B cell (primary cell): Measurements from ENCODE around the gene SH3RF3. TPM values are rescaled to one million over a fixed set of nuclear protein-coding genes. Genes with fewer than 3 reads are reported as not detected.

Source experiments
- ATAC-seq: fragments of 200-7000 bp; cut with Tn5 transposase; one replicate; pipeline ENCODE4 v1.10.0; 2021; ENCODE audit warnings: low read depth, mild to moderate bottlenecking, moderate number of reproducible peaks, moderate library complexity
- CTCF ChIA-PET: fragments of 350-600 bp; sonication (Branson Sonifier 250); formaldehyde crosslinking; loops from one replicate; lab custom pipeline; 2021; ENCODE audit warnings: antibody characterized with exemption, inconsistent platforms; lab: Charles Lee
- POLR2A ChIA-PET: fragments of 350-600 bp; sonication (Branson Sonifier 250); formaldehyde crosslinking; loops from one replicate; lab custom pipeline; 2021; ENCODE audit warnings: antibody characterized with exemption; lab: Charles Lee
- DNase-seq: peaks from one replicate; pipeline ENCODE4 v3.0.0; 2013
- H2AFZ ChIP-seq: 2 replicates; pipeline ENCODE4 v1.6.1; 2012; ENCODE audit warnings: mild to moderate bottlenecking, low read depth, low read length; ENCODE audit not compliant: insufficient read depth, poor library complexity, severe bottlenecking
- H3K27ac ChIP-seq, 2 donors: 1 replicate in 1 of 2; 2 replicates in 1 of 2; pipeline ENCODE4 v1.5.1; 2012 to 2013; ENCODE audit warnings: low read length in 2 of 2, mild to moderate bottlenecking in 2 of 2, moderate library complexity in 1 of 2
- H3K27me3 ChIP-seq, 4 experiments: fragments of 200-600 bp in 1 of 4; sonication (generic) in 1 of 4; replicated peaks in 1 of 4; 1 replicate in 2 of 4; 2 replicates in 2 of 4; pipeline versions ENCODE4 v1.6.1 to v1.7.0; 2013 to 2016; ENCODE audit warnings: low read length in 3 of 4, mild to moderate bottlenecking in 2 of 4, mixed read lengths in 1 of 4, moderate library complexity in 1 of 4; ENCODE audit not compliant: insufficient read depth in 4 of 4, control insufficient read depth in 3 of 4; ENCODE audit errors: control extremely low read depth in 1 of 4
- H3K36me3 ChIP-seq, 2 experiments: replicated peaks in 1 of 2; 1 replicate in 1 of 2; 2 replicates in 1 of 2; pipeline versions ENCODE4 v1.6.1 to v1.7.1; 2013; ENCODE audit warnings: low read length in 1 of 2; ENCODE audit not compliant: insufficient read depth in 2 of 2, control insufficient read depth in 1 of 2; ENCODE audit errors: control extremely low read depth in 1 of 2, extremely low read depth in 1 of 2
- H3K4me1 ChIP-seq, 2 donors: fragments of 200-600 bp in 1 of 2; sonication (generic) in 1 of 2; 1 replicate in 1 of 2; 2 replicates in 1 of 2; pipeline versions ENCODE4 v1.5.1 to v1.6.1; 2013 to 2017; ENCODE audit warnings: low read length in 2 of 2; ENCODE audit not compliant: control insufficient read depth in 2 of 2, insufficient read depth in 2 of 2
- H3K4me2 ChIP-seq: replicated peaks from 2 replicates; pipeline ENCODE3; 2012; ENCODE audit warnings: mild to moderate bottlenecking, low read depth, low read length; ENCODE audit not compliant: poor library complexity, severe bottlenecking
- H3K4me3 ChIP-seq, 5 experiments: fragments of 200-600 bp in 1 of 5; sonication (generic) in 1 of 5; 1 replicate in 3 of 5; 2 replicates in 2 of 5; pipeline versions ENCODE4 v1.5.1 to v1.7.0; 2011 to 2016; ENCODE audit warnings: low read length in 4 of 5, mild to moderate bottlenecking in 4 of 5, low read depth in 2 of 5, control low read depth in 1 of 5, moderate library complexity in 1 of 5; ENCODE audit not compliant: insufficient read depth in 1 of 5; ENCODE audit errors: control extremely low read depth in 1 of 5, extremely low read depth in 1 of 5
- H3K79me2 ChIP-seq: fragments of 200-600 bp; sonication (generic); one replicate; pipeline ENCODE4 v1.6.0; 2016; ENCODE audit warnings: low read length; ENCODE audit not compliant: control insufficient read depth, insufficient read depth
- H3K9ac ChIP-seq: fragments of 200-600 bp; sonication (generic); 2 replicates; pipeline ENCODE4 v1.6.1; 2017; ENCODE audit warnings: mild to moderate bottlenecking, low read length, moderate library complexity
- H3K9me3 ChIP-seq, 3 donors: one replicate each; pipeline versions ENCODE4 v1.6.1 to v1.7.1; 2013; ENCODE audit warnings: low read length in 2 of 3; ENCODE audit not compliant: control insufficient read depth in 2 of 3, insufficient read depth in 1 of 3; ENCODE audit errors: control extremely low read depth in 1 of 3
- H4K20me1 ChIP-seq: 2 replicates; pipeline ENCODE4 v1.6.0; 2012; ENCODE audit warnings: mild to moderate bottlenecking, low read length; ENCODE audit not compliant: insufficient read depth, control insufficient read depth, poor library complexity, severe bottlenecking
- H3K27ac Mint-ChIP-seq: one replicate; pipeline ENCODE4 v1.8.0; 2021; ENCODE audit warnings: mixed read lengths
- H3K27me3 Mint-ChIP-seq: one replicate; pipeline ENCODE4 v1.8.0; 2021; ENCODE audit warnings: mixed read lengths
- H3K4me1 Mint-ChIP-seq: one replicate; pipeline ENCODE4 v1.8.0; 2021; ENCODE audit warnings: mixed read lengths
- H3K4me3 Mint-ChIP-seq: one replicate; pipeline ENCODE4 v1.8.0; 2021; ENCODE audit warnings: mixed read lengths
- H3K9me3 Mint-ChIP-seq: one replicate; pipeline ENCODE4 v1.8.0; 2022; ENCODE audit warnings: mixed read lengths; ENCODE audit not compliant: insufficient read depth
- EZH2 ChIP-seq: IDR thresholded peaks from 2 replicates; pipeline ENCODE4 v1.6.1; 2012; ENCODE audit warnings: borderline replicate concordance, low read depth, mild to moderate bottlenecking, moderate library complexity, low read length; ENCODE audit not compliant: insufficient read depth, poor library complexity, severe bottlenecking
- WGBS: methylation state at CpG from one replicate; pipeline ENCODE4 v1.1.5; 2013; ENCODE audit warnings: missing lambda C conversion rate; ENCODE audit not compliant: insufficient coverage; 5-methylcytosine and 5-hydroxymethylcytosine counted together
- intact Hi-C: fragments of 100-400 bp; cut with micrococcal nuclease; formaldehyde crosslinking; loops from one replicate; pipeline ENCODE4 v1.10.0; 2022
- polyA plus RNA-seq: library from polyadenylated mRNA; depleted of rRNA; stranded (reverse); fragments of >200 nt; gene quantifications from 2 replicates; pipeline ENCODE4 v1.2.3, GENCODE V29; 2012
- total RNA-seq, 2 donors: library from RNA; stranded (reverse); fragments of 120-200 nt in 1 of 2; gene quantifications; 1 replicate in 1 of 2; 2 replicates in 1 of 2; pipeline versions ENCODE4 v1.2.3 to v1.2.4, GENCODE V29; 2013 to 2022
- TF ChIP-seq, protein P1 (sequence below): fragments of 200-600 bp; IDR thresholded peaks from one replicate; pipeline ENCODE4 v1.8.0; 2022; ENCODE audit warnings: antibody characterized with exemption, mild to moderate bottlenecking

SH3RF3 gene
- total and polyA plus RNA-seq, 2 donors (not counting 1 experiment from before 2014, with no cell fraction given) = 0.07 to 1.2 TPM

GRCh38 chr2:109322111-109322510 is 193.1 kb downstream of the SH3RF3 start:
- POLR2A ChIA-PET = no interaction called here

GRCh38 chr2:109322641-109323040 is 193.6 kb downstream of the SH3RF3 start:
- Histone ChIP-seq H3K27me3 (no peaks in the 10 kb centered on the region), H3K9ac (no peak overlapping the region), H3K27ac (no peak overlapping the region), H3K79me2 (no peaks in the 10 kb centered on the region), H3K36me3 (no peaks in the 10 kb centered on the region), H3K4me1 (peaks cover 0 to 6% of the 10 kb centered on the region in 2 donors), H4K20me1 (no peaks in the 10 kb centered on the region), H3K4me3 (no peak overlapping the region), H3K9me3 (no peaks in the 10 kb centered on the region), H3K4me2 (no peak overlapping the region), H2AFZ (no peak overlapping the region)
- TF ChIP-seq, protein P1, sequence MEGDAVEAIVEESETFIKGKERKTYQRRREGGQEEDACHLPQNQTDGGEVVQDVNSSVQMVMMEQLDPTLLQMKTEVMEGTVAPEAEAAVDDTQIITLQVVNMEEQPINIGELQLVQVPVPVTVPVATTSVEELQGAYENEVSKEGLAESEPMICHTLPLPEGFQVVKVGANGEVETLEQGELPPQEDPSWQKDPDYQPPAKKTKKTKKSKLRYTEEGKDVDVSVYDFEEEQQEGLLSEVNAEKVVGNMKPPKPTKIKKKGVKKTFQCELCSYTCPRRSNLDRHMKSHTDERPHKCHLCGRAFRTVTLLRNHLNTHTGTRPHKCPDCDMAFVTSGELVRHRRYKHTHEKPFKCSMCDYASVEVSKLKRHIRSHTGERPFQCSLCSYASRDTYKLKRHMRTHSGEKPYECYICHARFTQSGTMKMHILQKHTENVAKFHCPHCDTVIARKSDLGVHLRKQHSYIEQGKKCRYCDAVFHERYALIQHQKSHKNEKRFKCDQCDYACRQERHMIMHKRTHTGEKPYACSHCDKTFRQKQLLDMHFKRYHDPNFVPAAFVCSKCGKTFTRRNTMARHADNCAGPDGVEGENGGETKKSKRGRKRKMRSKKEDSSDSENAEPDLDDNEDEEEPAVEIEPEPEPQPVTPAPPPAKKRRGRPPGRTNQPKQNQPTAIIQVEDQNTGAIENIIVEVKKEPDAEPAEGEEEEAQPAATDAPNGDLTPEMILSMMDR = no peak
- TF ChIP-seq EZH2 = no peak
- intact Hi-C loops = no loop called here
- ChIA-PET CTCF (no interaction called here), POLR2A (no interaction called here)
- WGBS = 86% methylated on average over 1 of the region's 1 CpG
- DNase-seq = no peak
- Mint-ChIP-seq H3K27me3 (peaks cover 11% of the 10 kb centered on the region), H3K4me3 (no peak overlapping the region), H3K4me1 (peaks cover 6% of the 10 kb centered on the region), H3K27ac (no peak overlapping the region), H3K9me3 (no peaks in the 10 kb centered on the region)
- ATAC-seq = no peak

More at GRCh38 chr2:109322111-109322510, 193.1 kb downstream of the SH3RF3 start:
- Histone ChIP-seq H3K36me3 (no peaks in the 10 kb centered on the region), H3K79me2 (no peaks in the 10 kb centered on the region), H3K27me3 (no peaks in the 10 kb centered on the region), H3K9ac (no peak overlapping the region), H3K4me2 (no peak overlapping the region), H3K27ac (no peak overlapping the region), H3K4me3 (no peak overlapping the region), H3K9me3 (no peaks in the 10 kb centered on the region), H4K20me1 (no peaks in the 10 kb centered on the region), H2AFZ (no peak overlapping the region), H3K4me1 (peaks cover 0 to 6% of the 10 kb centered on the region in 2 donors)
- Mint-ChIP-seq H3K4me3 (no peak overlapping the region), H3K27ac (no peak overlapping the region), H3K27me3 (peaks cover 11% of the 10 kb centered on the region), H3K9me3 (no peaks in the 10 kb centered on the region), H3K4me1 (peaks cover 6% of the 10 kb centered on the region)
- ATAC-seq = no peak
- DNase-seq = no peak
- TF ChIP-seq, protein P1 = no peak
- TF ChIP-seq EZH2 = no peak
- WGBS = 95% methylated on average over 2 of the region's 6 CpGs
- CTCF ChIA-PET = no interaction called here
- intact Hi-C loops = no loop called here
